K562 (cell line): ENCODE data around the gene POLRMT. TPM values are rescaled to one million over a fixed set of nuclear protein-coding genes. Genes with fewer than 3 reads are reported as not detected.
A peak's percentile ranks its signal among the peaks of the same experiment; 100 is the strongest.

Experiments used
- BRD4 ChIP-seq: fragments of 200-600 bp; sonication (generic); IDR thresholded peaks from 2 replicates; pipeline ENCODE4 v1.6.1; 2017; ENCODE audit warnings: inconsistent platforms
- CBFB ChIP-seq: sonication (generic); formaldehyde crosslinking; IDR thresholded peaks from 2 replicates; pipeline ENCODE4 v1.4.0; 2020; ENCODE audit warnings: mild to moderate bottlenecking, missing genetic modification reagents
- CEBPG ChIP-seq, 3 experiments: fragments of 200-800 bp in 1 of 3; sonication (Bioruptor generic) in 1 of 3; sonication (generic) in 1 of 3; formaldehyde crosslinking in 1 of 3; IDR thresholded peaks in 2 of 3; conservative IDR thresholded peaks in 1 of 3; 2 replicates each; pipeline versions ENCODE4 v1.6.1 to v1.8.0; 2016 to 2022; ENCODE audit warnings: missing compliant biosample characterization in 2 of 3, missing genetic modification characterization in 2 of 3, mild to moderate bottlenecking in 1 of 3, missing genetic modification reagents in 1 of 3
- EZH2 ChIP-seq: IDR thresholded peaks from 2 replicates; pipeline ENCODE4 v1.6.1; 2012; ENCODE audit warnings: low read depth, mild to moderate bottlenecking, inconsistent platforms, low read length, borderline replicate concordance
- HDAC2 ChIP-seq: fragments of 450-650 bp; IDR thresholded peaks from 2 replicates; pipeline ENCODE4 v1.6.1; 2016; ENCODE audit warnings: mild to moderate bottlenecking
- LEF1 ChIP-seq: fragments of 450-650 bp; IDR thresholded peaks from 2 replicates; pipeline ENCODE4 v1.6.1; 2016; ENCODE audit warnings: mild to moderate bottlenecking
- MAFG ChIP-seq: fragments of 450-650 bp; conservative IDR thresholded peaks from 2 replicates; pipeline ENCODE4 v1.6.1; 2016; ENCODE audit warnings: missing genetic modification characterization, missing compliant biosample characterization
- MEF2A ChIP-seq: IDR thresholded peaks from 2 replicates; pipeline ENCODE4 v1.6.1; 2011; ENCODE audit warnings: low read depth, mild to moderate bottlenecking, low read length, moderate library complexity; ENCODE audit not compliant: control insufficient read depth
- MITF ChIP-seq: IDR thresholded peaks from 2 replicates; pipeline ENCODE4 v1.6.1; 2014; ENCODE audit warnings: antibody characterized with exemption
- NFE2L1 ChIP-seq: fragments of 450-650 bp; IDR thresholded peaks from 2 replicates; pipeline ENCODE4 v1.6.1; 2016; ENCODE audit warnings: missing genetic modification characterization, low read depth, mild to moderate bottlenecking, missing compliant biosample characterization, moderate library complexity, borderline replicate concordance
- NFYB ChIP-seq: IDR thresholded peaks from 2 replicates; pipeline ENCODE4 v1.6.1; 2011; ENCODE audit warnings: mild to moderate bottlenecking, moderate library complexity; ENCODE audit not compliant: insufficient read length; ENCODE audit errors: extremely low read depth
- PTBP1 ChIP-seq: fragments of 200-400 bp; formaldehyde crosslinking; IDR thresholded peaks from 2 replicates; pipeline ENCODE4 v1.6.1; 2017; ENCODE audit warnings: low read depth, low read length
- SMARCB1 ChIP-seq: IDR thresholded peaks from 2 replicates; pipeline ENCODE4 v1.6.1; 2011; ENCODE audit warnings: improper control_type of control experiment, low read depth; ENCODE audit not compliant: insufficient read length
- SUPT5H ChIP-seq: fragments of 450-650 bp; IDR thresholded peaks from 2 replicates; pipeline ENCODE4 v1.6.1; 2016
- XRCC5 ChIP-seq: fragments of 200-400 bp; formaldehyde crosslinking; IDR thresholded peaks from 2 replicates; pipeline ENCODE4 v1.6.1; 2017; ENCODE audit warnings: low read depth, mild to moderate bottlenecking, low read length
- ZBTB1 ChIP-seq: sonication (generic); formaldehyde crosslinking; IDR thresholded peaks from 2 replicates; pipeline ENCODE4 v1.8.1; 2023; ENCODE audit warnings: missing genetic modification reagents, low read depth, mild to moderate bottlenecking, borderline replicate concordance
- ZBTB2 ChIP-seq: fragments of 450-650 bp; IDR thresholded peaks from 2 replicates; pipeline ENCODE4 v1.6.1; 2016; ENCODE audit warnings: antibody characterized with exemption
- ZC3H11A ChIP-seq: IDR thresholded peaks from 2 replicates; pipeline ENCODE4 v1.6.1; 2012; ENCODE audit warnings: low read depth, low read length, improper control_type of control experiment
- ZFX ChIP-seq: sonication (generic); formaldehyde crosslinking; IDR thresholded peaks from 2 replicates; pipeline ENCODE4 v1.8.0; 2022; ENCODE audit warnings: mild to moderate bottlenecking, missing genetic modification reagents, moderate library complexity
- ZNF143 ChIP-seq: sonication (generic); formaldehyde crosslinking; IDR thresholded peaks from 2 replicates; pipeline ENCODE4 v1.9.0; 2022; ENCODE audit warnings: mild to moderate bottlenecking, missing genetic modification reagents
- ZNF197 ChIP-seq: fragments of 200-800 bp; sonication (Bioruptor generic); IDR thresholded peaks from 2 replicates; pipeline ENCODE4 v1.6.1; 2016; ENCODE audit warnings: low read depth, missing genetic modification characterization, missing compliant biosample characterization
- ZNF217 ChIP-seq: sonication (generic); formaldehyde crosslinking; IDR thresholded peaks from 2 replicates; pipeline ENCODE4 v1.8.0; 2022; ENCODE audit warnings: mild to moderate bottlenecking, missing genetic modification reagents
- polyA plus RNA-seq, 8 experiments: library from polyadenylated mRNA; depleted of rRNA in 4 of 8; stranded (reverse) in 5 of 8; unstranded in 3 of 8; fragments of >200 nt; fragmentation: Nextera tagmentation in 2 of 8; fragmentation: Illumina TruSeq in 1 of 8; extraction: Ambion mirVana in 2 of 8; extraction: Trizol in 1 of 8; gene quantifications; 2 replicates each; pipeline versions ENCODE4 v1.2.1 to v1.2.3, GENCODE V29; 2011 to 2014; ENCODE audit warnings: inconsistent platforms in 1 of 8, missing spikeins in 1 of 8
- total RNA-seq, 7 experiments: library from RNA; depleted of rRNA in 6 of 7; stranded (reverse); fragments of >200 nt in 6 of 7; fragmentation: Illumina TruSeq in 2 of 7; extraction: Trizol in 2 of 7; gene quantifications; 2 replicates each; pipeline versions ENCODE4 v1.2.1 to v1.2.3, GENCODE V29; 2011 to 2021; ENCODE audit warnings: low replicate concordance in 1 of 7
- TF ChIP-seq, protein P1 (sequence below): fragments of 250-450 bp; sonication (Bioruptor Pico); IDR thresholded peaks from 2 replicates; pipeline ENCODE4 v1.6.1; 2021; ENCODE audit warnings: mild to moderate bottlenecking
- TF ChIP-seq, protein P2 (sequence below): fragments of 250-450 bp; sonication (Bioruptor Pico); IDR thresholded peaks from 2 replicates; pipeline ENCODE4 v1.5.0; 2021; ENCODE audit warnings: mild to moderate bottlenecking, moderate library complexity

Gene POLRMT
- total and polyA plus RNA-seq, 9 of the 15 experiments (the other 6 are each of a cell fraction or from before 2014, with no cell fraction given) = 30.3 to 144 (median 68.0) TPM

DNA sequence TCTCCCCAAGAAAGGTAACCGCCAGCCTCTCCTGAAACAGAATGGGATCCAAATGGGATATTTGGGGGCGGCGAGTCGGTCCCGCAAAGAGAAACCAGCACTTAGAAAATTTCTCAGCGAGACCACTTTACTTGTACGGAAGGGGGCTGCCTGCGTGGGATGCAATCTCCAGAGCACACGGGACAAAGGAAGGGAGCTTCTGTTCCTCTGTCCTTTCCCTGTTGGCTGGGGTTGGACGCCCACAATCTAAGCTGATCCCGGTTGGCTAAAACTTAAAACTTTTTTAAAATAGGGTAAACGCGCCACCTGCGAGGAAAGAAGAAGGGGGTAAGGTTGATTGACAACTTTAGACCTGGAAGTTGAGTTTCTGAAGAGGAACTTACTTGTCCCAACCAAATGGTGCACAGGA lies 61.8 kb downstream of the POLRMT start (continued):
- TF ChIP-seq CEBPG (CRISPR knock-in tag; IDR thresholded peaks at IDR 0.05) (no peak), CEBPG (tag; conservative IDR thresholded peaks at IDR 0.05 in 1 of 2, IDR thresholded peaks at IDR 0.05 in 1 of 2) (no peak), HDAC2 (0 out of 2 replicates have a peak, but pooled peaks have one; percentile 1), MEF2A (no peak), ZNF143 (CRISPR knock-in tag) (no peak), LEF1 (no peak), ZBTB1 (CRISPR knock-in tag) (no peak), ZC3H11A (no peak), SUPT5H (no peak), MAFG (no peak), EZH2 (no peak), ZBTB2 (no peak), BRD4 (no peak), MITF (no peak), XRCC5 (no peak), ZNF197 (CRISPR knock-in tag) (no peak), ZNF217 (CRISPR knock-in tag) (no peak), PTBP1 (no peak), NFE2L1 (tag) (no peak), SMARCB1 (no peak), CBFB (CRISPR knock-in tag) (no peak), NFYB (peak; percentile 6), ZFX (CRISPR knock-in tag) (peak; percentile 33; the same call in 1 of the 2 replicates)
- TF ChIP-seq, protein P1, sequence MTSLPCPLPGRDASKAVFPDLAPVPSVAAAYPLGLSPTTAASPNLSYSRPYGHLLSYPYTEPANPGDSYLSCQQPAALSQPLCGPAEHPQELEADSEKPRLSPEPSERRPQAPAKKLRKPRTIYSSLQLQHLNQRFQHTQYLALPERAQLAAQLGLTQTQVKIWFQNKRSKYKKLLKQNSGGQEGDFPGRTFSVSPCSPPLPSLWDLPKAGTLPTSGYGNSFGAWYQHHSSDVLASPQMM = no peak
- TF ChIP-seq, protein P2, sequence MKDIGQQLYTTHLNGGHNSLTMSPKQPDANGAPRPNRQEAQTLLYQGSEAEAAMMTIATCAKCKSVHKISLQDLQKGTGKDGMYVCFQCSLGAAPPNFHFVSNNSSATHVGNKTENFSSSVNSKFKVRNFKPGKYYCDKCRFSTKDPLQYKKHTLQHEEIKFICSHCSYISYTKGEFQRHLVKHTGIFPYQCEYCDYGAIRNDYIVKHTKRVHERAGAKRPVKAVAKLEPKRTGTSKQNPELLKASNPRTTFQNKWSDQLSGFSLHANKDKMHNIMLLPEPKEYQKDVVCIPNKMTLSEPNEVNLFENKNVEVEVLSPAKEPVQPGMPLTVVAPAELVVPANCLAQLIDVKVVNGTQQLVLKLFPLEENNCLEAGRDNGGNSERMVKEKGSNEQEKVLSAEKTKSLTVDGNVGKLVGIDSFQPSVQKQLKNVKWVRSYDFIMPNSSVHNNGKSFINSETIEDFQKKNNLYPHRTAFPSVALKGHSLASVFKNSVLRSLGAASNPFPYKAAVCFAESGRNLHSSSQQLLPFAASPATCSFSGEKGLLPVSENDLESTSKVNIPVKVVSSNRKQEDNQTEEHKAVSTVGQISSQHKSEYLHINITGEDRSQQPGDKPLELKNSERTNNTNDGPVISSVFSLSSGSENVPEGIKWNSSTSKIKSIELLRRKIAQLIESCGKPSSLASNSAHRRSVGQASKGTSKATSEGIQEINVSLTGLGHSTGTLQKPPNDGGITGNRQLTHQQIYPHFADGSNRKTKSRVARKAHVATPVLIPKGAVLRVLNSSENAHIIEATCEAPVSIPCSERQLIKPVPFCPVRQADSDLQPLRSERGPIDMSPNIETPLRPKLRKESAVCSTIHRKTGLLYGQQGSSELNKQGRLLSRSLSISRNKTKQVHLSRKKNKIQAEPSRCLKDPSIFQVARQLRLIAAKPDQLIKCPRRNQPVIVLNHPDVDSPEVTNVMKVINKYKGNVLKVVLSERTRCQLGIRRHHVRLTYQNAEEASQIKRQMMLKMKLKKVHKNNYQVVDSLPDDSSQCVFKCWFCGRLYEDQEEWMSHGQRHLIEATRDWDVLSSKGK (CRISPR knock-in tag) = no peak
